ENCODE results near the gene SPDYC.

The SPDYC gene

GRCh38 chr11:65186701-65187100, 16.7 kb downstream of the SPDYC start:
- no peak overlapping the region for H3K4me3 ChIP-seq (ENCODE audit: insufficient read depth, low read length, poor library complexity, severe bottlenecking)
- no peaks in the 10 kb centered on the region for H3K9me3 ChIP-seq (ENCODE audit: insufficient read depth, low read length)
- peaks cover 6% of the 10 kb centered on the region; the same call in 1 of the 2 replicates for H3K79me2 ChIP-seq (ENCODE audit: insufficient read depth, low read length)
- no peak overlapping the region for H3K9ac ChIP-seq (ENCODE audit: low read length)
- H3K27ac ChIP-seq (ENCODE audit: low read depth, low read length), result no peak overlapping the region
- H2AFZ ChIP-seq (ENCODE audit: low read depth, low read length, severe bottlenecking), result no peak overlapping the region
- TF ChIP-seq CTCF (IDR thresholded peaks at IDR 0.05; ENCODE audit: insufficient read depth, low read length, poor library complexity, severe bottlenecking) (no peak), EZH2phosphoT487 (conservative IDR thresholded peaks at IDR 0.05; ENCODE audit: low read length) (no peak)
- 0 out of 2 replicates have a peak, but pooled peaks cover 2% of the 10 kb centered on the region for H3K36me3 ChIP-seq (ENCODE audit: low read length)
- no peak overlapping the region for H3K4me2 ChIP-seq (ENCODE audit: low read depth, low read length, poor library complexity, severe bottlenecking)
- H3K27me3 ChIP-seq (ENCODE audit: low read length), result no peaks in the 10 kb centered on the region
- H3F3A ChIP-seq (ENCODE audit: insufficient read depth), result 0 out of 2 replicates have a peak, but pooled peaks cover 5% of the 10 kb centered on the region
- H3K9me2 ChIP-seq (replicated peaks; ENCODE audit: insufficient read depth, low read length), result no peaks in the 10 kb centered on the region
- H4K20me1 ChIP-seq (ENCODE audit: low read depth, low read length), result no peaks in the 10 kb centered on the region

- H3K36me3 ChIP-seq (ENCODE audit: low read length), result peaks cover 3% of the 10 kb centered on the region; the same call in 1 of the 2 replicates
- TF ChIP-seq EZH2phosphoT487 (conservative IDR thresholded peaks at IDR 0.05; ENCODE audit: low read length) (no peak), CTCF (IDR thresholded peaks at IDR 0.05; ENCODE audit: insufficient read depth, low read length, poor library complexity, severe bottlenecking) (no peak)
- H3K27ac ChIP-seq (ENCODE audit: low read depth, low read length), result no peak overlapping the region
Observed at GRCh38 chr11:65187146-65187675, 17.2 kb downstream of the SPDYC start.

GRCh38 chr11:65187971-65188461, 18.0 kb downstream of the SPDYC start:
- Histone ChIP-seq H3K27ac (ENCODE audit: low read depth, low read length) (no peak overlapping the region), H2AFZ (ENCODE audit: low read depth, low read length, severe bottlenecking) (no peak overlapping the region), H3K9ac (ENCODE audit: low read length) (no peak overlapping the region), H3F3A (ENCODE audit: insufficient read depth) (peaks cover 13% of the 10 kb centered on the region; the same call in 1 of the 2 replicates), H3K9me3 (ENCODE audit: insufficient read depth, low read length) (no peaks in the 10 kb centered on the region), H3K4me2 (ENCODE audit: low read depth, low read length, poor library complexity, severe bottlenecking) (no peak overlapping the region), H3K4me3 (ENCODE audit: insufficient read depth, low read length, poor library complexity, severe bottlenecking) (no peak overlapping the region), H3K36me3 (ENCODE audit: low read length) (peaks cover 5% of the 10 kb centered on the region; the same call in 1 of the 2 replicates), H3K79me2 (ENCODE audit: insufficient read depth, low read length) (no peaks in the 10 kb centered on the region), H4K20me1 (ENCODE audit: low read depth, low read length) (no peaks in the 10 kb centered on the region), H3K27me3 (ENCODE audit: low read length) (no peaks in the 10 kb centered on the region), H3K9me2 (replicated peaks; ENCODE audit: insufficient read depth, low read length) (no peaks in the 10 kb centered on the region)
- no peak for TF ChIP-seq CTCF (IDR thresholded peaks at IDR 0.05; ENCODE audit: insufficient read depth, low read length, poor library complexity, severe bottlenecking)
- TF ChIP-seq EZH2phosphoT487 (conservative IDR thresholded peaks at IDR 0.05; ENCODE audit: low read length), result no peak

More at GRCh38 chr11:65187146-65187675, 17.2 kb downstream of the SPDYC start:
- Histone ChIP-seq H3F3A (ENCODE audit: insufficient read depth) (peaks cover 10% of the 10 kb centered on the region; the same call in 1 of the 2 replicates), H4K20me1 (ENCODE audit: low read depth, low read length) (no peaks in the 10 kb centered on the region), H3K9me2 (replicated peaks; ENCODE audit: insufficient read depth, low read length) (no peaks in the 10 kb centered on the region), H2AFZ (ENCODE audit: low read depth, low read length, severe bottlenecking) (no peak overlapping the region), H3K9me3 (ENCODE audit: insufficient read depth, low read length) (no peaks in the 10 kb centered on the region), H3K4me2 (ENCODE audit: low read depth, low read length, poor library complexity, severe bottlenecking) (no peak overlapping the region), H3K9ac (ENCODE audit: low read length) (no peak overlapping the region), H3K27me3 (ENCODE audit: low read length) (no peaks in the 10 kb centered on the region), H3K79me2 (ENCODE audit: insufficient read depth, low read length) (peaks cover 3% of the 10 kb centered on the region; the same call in 1 of the 2 replicates), H3K4me3 (ENCODE audit: insufficient read depth, low read length, poor library complexity, severe bottlenecking) (no peak overlapping the region)
